Measurements from ENCODE around the gene ELL. TPM values are rescaled to one million over a fixed set of nuclear protein-coding genes. Genes with fewer than 3 reads are reported as not detected.

The ELL gene
- total RNA-seq, 1 donor from 2014 or later = 27.8 TPM

- no peaks in the 10 kb centered on the region for H3K9me3 Mint-ChIP-seq
- intact Hi-C loops (cut with micrococcal nuclease) = loop anchor here (1.0 to 2.0 kb wide), 3 partner anchors 17 to 52 kb away; partner anchors contain the start of gene ELL
These were observed 25.5 kb downstream of the ELL start for GRCh38 chr19:18496167-18496979.

GRCh38 chr19:18495204-18495911, 26.5 kb downstream of the ELL start:
- intact Hi-C loops (cut with micrococcal nuclease) = no loop called here
- Mint-ChIP-seq H3K4me1 (peaks cover 55% of the 10 kb centered on the region), H3K27me3 (no peaks in the 10 kb centered on the region), H3K9me3 (no peaks in the 10 kb centered on the region), H3K4me3 (peak overlapping the region; percentile 66), H3K27ac (peak overlapping the region; percentile 89), H3K36me3 (ENCODE audit: low read depth) (no peaks in the 10 kb centered on the region)
- DNase-seq = no peak

More at GRCh38 chr19:18496167-18496979, 25.5 kb downstream of the ELL start:
- peaks cover 60% of the 10 kb centered on the region for H3K4me1 Mint-ChIP-seq
- no peaks in the 10 kb centered on the region for H3K27me3 Mint-ChIP-seq
- peak overlapping the region; percentile 89 for H3K27ac Mint-ChIP-seq
- no peaks in the 10 kb centered on the region for H3K36me3 Mint-ChIP-seq (ENCODE audit: low read depth)
- H3K4me3 Mint-ChIP-seq = peak overlapping the region; percentile 66
- DNase-seq = peak; percentile 85

- no peaks in the 10 kb centered on the region for H3K27me3 Mint-ChIP-seq
- peak overlapping the region; percentile 26 for H3K4me3 Mint-ChIP-seq
- no peaks in the 10 kb centered on the region for H3K9me3 Mint-ChIP-seq
- no peak for DNase-seq
- peak overlapping the region; percentile 89 for H3K27ac Mint-ChIP-seq
- no peaks in the 10 kb centered on the region for H3K36me3 Mint-ChIP-seq (ENCODE audit: low read depth)
- intact Hi-C loops (cut with micrococcal nuclease) = no loop called here
- H3K4me1 Mint-ChIP-seq = peaks cover 47% of the 10 kb centered on the region
These were observed 27.6 kb downstream of the ELL start for GRCh38 chr19:18494267-18494607.

GRCh38 chr19:18493440-18494266, 28.2 kb downstream of the ELL start:
- intact Hi-C loops (cut with micrococcal nuclease) = no loop called here
- H3K4me1 Mint-ChIP-seq = peaks cover 42% of the 10 kb centered on the region
- H3K4me3 Mint-ChIP-seq = peak overlapping the region; percentile 18
- H3K9me3 Mint-ChIP-seq = no peaks in the 10 kb centered on the region
- DNase-seq = no peak
- H3K27ac Mint-ChIP-seq = peak overlapping the region; percentile 62
- no peaks in the 10 kb centered on the region for H3K27me3 Mint-ChIP-seq
- H3K36me3 Mint-ChIP-seq (ENCODE audit: low read depth) = no peaks in the 10 kb centered on the region

GRCh38 chr19:18491995-18492953, 29.6 kb downstream of the ELL start:
- H3K9me3 Mint-ChIP-seq = no peaks in the 10 kb centered on the region
- H3K4me1 Mint-ChIP-seq = peaks cover 38% of the 10 kb centered on the region
- H3K36me3 Mint-ChIP-seq (ENCODE audit: low read depth) = no peaks in the 10 kb centered on the region
- DNase-seq = no peak
- no peak overlapping the region for H3K4me3 Mint-ChIP-seq
- H3K27me3 Mint-ChIP-seq = no peaks in the 10 kb centered on the region
- H3K27ac Mint-ChIP-seq = no peak overlapping the region
- intact Hi-C loops (cut with micrococcal nuclease) = no loop called here

GRCh38 chr19:18490728-18491127, 31.1 kb downstream of the ELL start:
- Mint-ChIP-seq H3K4me3 (no peak overlapping the region), H3K36me3 (ENCODE audit: low read depth) (peaks cover 1% of the 10 kb centered on the region)

GRCh38 chr19:18489627-18490184, 32.2 kb downstream of the ELL start:
- no peak for DNase-seq
- Mint-ChIP-seq H3K36me3 (ENCODE audit: low read depth) (peaks cover 1% of the 10 kb centered on the region), H3K4me3 (no peak overlapping the region), H3K9me3 (no peaks in the 10 kb centered on the region), H3K27me3 (no peaks in the 10 kb centered on the region), H3K4me1 (peaks cover 24% of the 10 kb centered on the region), H3K27ac (no peak overlapping the region)
- intact Hi-C loops (cut with micrococcal nuclease) = no loop called here

More at GRCh38 chr19:18490728-18491127, 31.1 kb downstream of the ELL start:
- no peaks in the 10 kb centered on the region for H3K9me3 Mint-ChIP-seq
- intact Hi-C loops (cut with micrococcal nuclease) = no loop called here
- no peak for DNase-seq
- peaks cover 28% of the 10 kb centered on the region for H3K4me1 Mint-ChIP-seq
- H3K27me3 Mint-ChIP-seq = no peaks in the 10 kb centered on the region
- no peak overlapping the region for H3K27ac Mint-ChIP-seq

- H3K27me3 Mint-ChIP-seq = no peaks in the 10 kb centered on the region
- no peak for DNase-seq
- intact Hi-C loops (cut with micrococcal nuclease) = no loop called here
- H3K9me3 Mint-ChIP-seq = no peaks in the 10 kb centered on the region
- H3K4me3 Mint-ChIP-seq = no peak overlapping the region
- H3K4me1 Mint-ChIP-seq = peaks cover 17% of the 10 kb centered on the region
- H3K27ac Mint-ChIP-seq = no peak overlapping the region
- peaks cover 1% of the 10 kb centered on the region for H3K36me3 Mint-ChIP-seq (ENCODE audit: low read depth)
These were observed 32.8 kb downstream of the ELL start for GRCh38 chr19:18488838-18489626.

GRCh38 chr19:18488403-18488723, 33.5 kb downstream of the ELL start:
- Mint-ChIP-seq H3K27me3 (no peaks in the 10 kb centered on the region), H3K4me3 (no peak overlapping the region), H3K27ac (peak overlapping the region; percentile 4), H3K4me1 (peaks cover 17% of the 10 kb centered on the region), H3K9me3 (no peaks in the 10 kb centered on the region), H3K36me3 (ENCODE audit: low read depth) (peaks cover 1% of the 10 kb centered on the region)
- DNase-seq = no peak
- intact Hi-C loops (cut with micrococcal nuclease) = no loop called here

- Mint-ChIP-seq H3K27me3 (no peaks in the 10 kb centered on the region), H3K4me1 (peaks cover 22% of the 10 kb centered on the region), H3K4me3 (no peak overlapping the region), H3K9me3 (no peaks in the 10 kb centered on the region), H3K27ac (peak overlapping the region; percentile 4), H3K36me3 (ENCODE audit: low read depth) (peaks cover 1% of the 10 kb centered on the region)
- intact Hi-C loops (cut with micrococcal nuclease) = no loop called here
- no peak for DNase-seq
These were observed 34.1 kb downstream of the ELL start for GRCh38 chr19:18487576-18488402.

- peak overlapping the region; percentile 34 for H3K27ac Mint-ChIP-seq
- H3K9me3 Mint-ChIP-seq = no peaks in the 10 kb centered on the region
- H3K4me3 Mint-ChIP-seq = no peak overlapping the region
- H3K27me3 Mint-ChIP-seq = no peaks in the 10 kb centered on the region
- DNase-seq = no peak
- intact Hi-C loops (cut with micrococcal nuclease) = no loop called here
- peaks cover 30% of the 10 kb centered on the region for H3K4me1 Mint-ChIP-seq
- peaks cover 1% of the 10 kb centered on the region for H3K36me3 Mint-ChIP-seq (ENCODE audit: low read depth)
These were observed 35.1 kb downstream of the ELL start for GRCh38 chr19:18486746-18487145.

- Mint-ChIP-seq H3K4me1 (peaks cover 43% of the 10 kb centered on the region), H3K4me3 (no peak overlapping the region), H3K9me3 (no peaks in the 10 kb centered on the region), H3K36me3 (ENCODE audit: low read depth) (peaks cover 4% of the 10 kb centered on the region), H3K27ac (no peak overlapping the region), H3K27me3 (no peaks in the 10 kb centered on the region)
- intact Hi-C loops (cut with micrococcal nuclease) = no loop called here
- DNase-seq = no peak
These were observed 36.9 kb downstream of the ELL start for GRCh38 chr19:18484992-18485391.
